SK-N-MC (cell line): Measurements from ENCODE around the gene TPH2.

Source experiments
- EZH2 ChIP-seq: fragments of 200-600 bp; sonication (generic); IDR thresholded peaks from one replicate; pipeline ENCODE4 v1.6.1; 2017; ENCODE audit warnings: antibody characterized with exemption
- POLR2AphosphoS5 ChIP-seq: IDR thresholded peaks from 2 replicates; pipeline ENCODE4 v1.6.1; 2012; ENCODE audit warnings: mild to moderate bottlenecking, low read depth, low read length, borderline replicate concordance

- TF ChIP-seq POLR2AphosphoS5 = no peak
- TF ChIP-seq EZH2 = no peak
Measured at GRCh38 chr12:71972441-71973074, 33.9 kb downstream of the TPH2 start.
